HEK293 (cell line): ENCODE results near the gene GLDC.

Source experiments
- KLF16 ChIP-seq: fragments of 450-650 bp; formaldehyde crosslinking; IDR thresholded peaks from 2 replicates; pipeline ENCODE4 v1.5.1; 2017; ENCODE audit warnings: missing biosample characterization, missing genetic modification characterization
- ZBTB7A ChIP-seq: fragments of 450-650 bp; formaldehyde crosslinking; IDR thresholded peaks from 2 replicates; pipeline ENCODE4 v1.5.1; 2016; ENCODE audit warnings: low read depth, missing biosample characterization, missing genetic modification characterization
- ZBTB8A ChIP-seq: fragments of 450-650 bp; formaldehyde crosslinking; IDR thresholded peaks from 2 replicates; pipeline ENCODE4 v1.5.1; 2016; ENCODE audit warnings: missing biosample characterization, missing genetic modification characterization
- ZNF211 ChIP-seq: fragments of 450-650 bp; formaldehyde crosslinking; IDR thresholded peaks from 2 replicates; pipeline ENCODE4 v1.5.1; 2016; ENCODE audit warnings: low read depth, missing biosample characterization, missing genetic modification characterization
- ZNF324 ChIP-seq: fragments of 450-650 bp; formaldehyde crosslinking; IDR thresholded peaks from 2 replicates; pipeline ENCODE4 v1.5.1; 2016; ENCODE audit warnings: missing biosample characterization, missing genetic modification characterization
- ZNF350 ChIP-seq: fragments of 450-650 bp; formaldehyde crosslinking; IDR thresholded peaks from 2 replicates; pipeline ENCODE4 v1.5.0; 2017; ENCODE audit warnings: missing biosample characterization, mild to moderate bottlenecking, missing genetic modification characterization
- ZNF394 ChIP-seq: fragments of 450-650 bp; formaldehyde crosslinking; IDR thresholded peaks from 2 replicates; pipeline ENCODE4 v1.5.1; 2016; ENCODE audit warnings: missing biosample characterization, missing genetic modification characterization, mild to moderate bottlenecking, moderate library complexity, borderline replicate concordance
- ZNF510 ChIP-seq: fragments of 450-650 bp; formaldehyde crosslinking; IDR thresholded peaks from 2 replicates; pipeline ENCODE4 v1.5.1; 2018; ENCODE audit warnings: mild to moderate bottlenecking, missing genetic modification characterization, missing biosample characterization; ENCODE audit not compliant: insufficient replicate concordance
- ZNF549 ChIP-seq: fragments of 450-650 bp; IDR thresholded peaks from 2 replicates; pipeline ENCODE4 v1.5.1; 2018; ENCODE audit warnings: missing biosample characterization, missing genetic modification characterization, mild to moderate bottlenecking, inconsistent platforms, moderate library complexity
- ZSCAN23 ChIP-seq: fragments of 450-650 bp; formaldehyde crosslinking; IDR thresholded peaks from 2 replicates; pipeline ENCODE4 v1.5.1; 2016; ENCODE audit warnings: missing biosample characterization, missing genetic modification characterization
- TF ChIP-seq, protein P1 (sequence below): fragments of 450-650 bp; formaldehyde crosslinking; IDR thresholded peaks from 2 replicates; pipeline ENCODE4 v1.5.1; 2016; ENCODE audit warnings: missing biosample characterization, missing genetic modification characterization
- TF ChIP-seq, protein P2 (sequence below): fragments of 450-650 bp; formaldehyde crosslinking; IDR thresholded peaks from 2 replicates; pipeline ENCODE4 v1.5.1; 2016; ENCODE audit warnings: missing biosample characterization, missing genetic modification characterization
- TF ChIP-seq, protein P3 (sequence below): sonication (generic); formaldehyde crosslinking; IDR thresholded peaks from 2 replicates; pipeline ENCODE4 v1.8.1; 2022; ENCODE audit warnings: mild to moderate bottlenecking, moderate library complexity, missing genetic modification reagents
- TF ChIP-seq, protein P4 (sequence below): IDR thresholded peaks from 2 replicates; pipeline ENCODE4 v1.6.1; 2011; ENCODE audit warnings: mild to moderate bottlenecking, low read depth, low read length, borderline replicate concordance

DNA sequence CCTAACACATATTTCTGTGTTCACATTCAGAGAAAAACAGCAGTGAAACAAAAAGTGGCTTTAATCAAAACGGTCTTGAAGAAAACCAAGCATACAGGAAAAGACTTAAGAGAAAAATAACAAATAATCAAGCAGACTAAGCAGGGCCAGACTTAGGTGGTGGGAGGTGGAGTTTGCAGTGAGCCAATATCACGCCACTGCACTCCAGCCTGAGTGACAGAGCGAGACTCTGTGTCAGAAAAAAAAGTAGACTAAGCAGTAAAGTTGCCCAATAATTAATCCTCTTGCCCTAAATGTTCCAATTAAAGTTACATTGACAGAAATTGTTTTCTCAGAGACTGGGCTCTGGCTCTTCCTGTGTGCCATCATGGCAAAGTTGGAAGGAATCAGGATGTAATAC, 26.6 kb upstream of the GLDC start:
- TF ChIP-seq, protein P1, sequence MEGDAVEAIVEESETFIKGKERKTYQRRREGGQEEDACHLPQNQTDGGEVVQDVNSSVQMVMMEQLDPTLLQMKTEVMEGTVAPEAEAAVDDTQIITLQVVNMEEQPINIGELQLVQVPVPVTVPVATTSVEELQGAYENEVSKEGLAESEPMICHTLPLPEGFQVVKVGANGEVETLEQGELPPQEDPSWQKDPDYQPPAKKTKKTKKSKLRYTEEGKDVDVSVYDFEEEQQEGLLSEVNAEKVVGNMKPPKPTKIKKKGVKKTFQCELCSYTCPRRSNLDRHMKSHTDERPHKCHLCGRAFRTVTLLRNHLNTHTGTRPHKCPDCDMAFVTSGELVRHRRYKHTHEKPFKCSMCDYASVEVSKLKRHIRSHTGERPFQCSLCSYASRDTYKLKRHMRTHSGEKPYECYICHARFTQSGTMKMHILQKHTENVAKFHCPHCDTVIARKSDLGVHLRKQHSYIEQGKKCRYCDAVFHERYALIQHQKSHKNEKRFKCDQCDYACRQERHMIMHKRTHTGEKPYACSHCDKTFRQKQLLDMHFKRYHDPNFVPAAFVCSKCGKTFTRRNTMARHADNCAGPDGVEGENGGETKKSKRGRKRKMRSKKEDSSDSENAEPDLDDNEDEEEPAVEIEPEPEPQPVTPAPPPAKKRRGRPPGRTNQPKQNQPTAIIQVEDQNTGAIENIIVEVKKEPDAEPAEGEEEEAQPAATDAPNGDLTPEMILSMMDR: no peak
- TF ChIP-seq, protein P2, sequence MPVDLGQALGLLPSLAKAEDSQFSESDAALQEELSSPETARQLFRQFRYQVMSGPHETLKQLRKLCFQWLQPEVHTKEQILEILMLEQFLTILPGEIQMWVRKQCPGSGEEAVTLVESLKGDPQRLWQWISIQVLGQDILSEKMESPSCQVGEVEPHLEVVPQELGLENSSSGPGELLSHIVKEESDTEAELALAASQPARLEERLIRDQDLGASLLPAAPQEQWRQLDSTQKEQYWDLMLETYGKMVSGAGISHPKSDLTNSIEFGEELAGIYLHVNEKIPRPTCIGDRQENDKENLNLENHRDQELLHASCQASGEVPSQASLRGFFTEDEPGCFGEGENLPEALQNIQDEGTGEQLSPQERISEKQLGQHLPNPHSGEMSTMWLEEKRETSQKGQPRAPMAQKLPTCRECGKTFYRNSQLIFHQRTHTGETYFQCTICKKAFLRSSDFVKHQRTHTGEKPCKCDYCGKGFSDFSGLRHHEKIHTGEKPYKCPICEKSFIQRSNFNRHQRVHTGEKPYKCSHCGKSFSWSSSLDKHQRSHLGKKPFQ (tag by site-specific recombination): no peak
- TF ChIP-seq, protein P3, sequence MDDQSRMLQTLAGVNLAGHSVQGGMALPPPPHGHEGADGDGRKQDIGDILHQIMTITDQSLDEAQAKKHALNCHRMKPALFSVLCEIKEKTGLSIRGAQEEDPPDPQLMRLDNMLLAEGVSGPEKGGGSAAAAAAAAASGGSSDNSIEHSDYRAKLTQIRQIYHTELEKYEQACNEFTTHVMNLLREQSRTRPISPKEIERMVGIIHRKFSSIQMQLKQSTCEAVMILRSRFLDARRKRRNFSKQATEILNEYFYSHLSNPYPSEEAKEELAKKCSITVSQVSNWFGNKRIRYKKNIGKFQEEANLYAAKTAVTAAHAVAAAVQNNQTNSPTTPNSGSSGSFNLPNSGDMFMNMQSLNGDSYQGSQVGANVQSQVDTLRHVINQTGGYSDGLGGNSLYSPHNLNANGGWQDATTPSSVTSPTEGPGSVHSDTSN (CRISPR knock-in tag): no peak
- no peak for TF ChIP-seq ZNF394
- TF ChIP-seq ZNF510 (tag by site-specific recombination): no peak
- no peak for TF ChIP-seq ZNF211
- no peak for TF ChIP-seq ZNF324 (tag by site-specific recombination)
- no peak for TF ChIP-seq ZBTB7A (tag by site-specific recombination)
- TF ChIP-seq ZNF350 (tag by site-specific recombination): no peak
- no peak for TF ChIP-seq ZBTB8A (tag by site-specific recombination)
- no peak for TF ChIP-seq ZNF549 (tag by site-specific recombination)
- TF ChIP-seq KLF16 (tag by site-specific recombination): no peak
- TF ChIP-seq, protein P4, sequence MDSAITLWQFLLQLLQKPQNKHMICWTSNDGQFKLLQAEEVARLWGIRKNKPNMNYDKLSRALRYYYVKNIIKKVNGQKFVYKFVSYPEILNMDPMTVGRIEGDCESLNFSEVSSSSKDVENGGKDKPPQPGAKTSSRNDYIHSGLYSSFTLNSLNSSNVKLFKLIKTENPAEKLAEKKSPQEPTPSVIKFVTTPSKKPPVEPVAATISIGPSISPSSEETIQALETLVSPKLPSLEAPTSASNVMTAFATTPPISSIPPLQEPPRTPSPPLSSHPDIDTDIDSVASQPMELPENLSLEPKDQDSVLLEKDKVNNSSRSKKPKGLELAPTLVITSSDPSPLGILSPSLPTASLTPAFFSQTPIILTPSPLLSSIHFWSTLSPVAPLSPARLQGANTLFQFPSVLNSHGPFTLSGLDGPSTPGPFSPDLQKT: no peak
- no peak for TF ChIP-seq ZSCAN23 (tag by site-specific recombination)
